HCT116 (cell line): ENCODE data around the gene AGPS. TPM values are rescaled to one million over a fixed set of nuclear protein-coding genes. Genes with fewer than 3 reads are reported as not detected.

Experiments
- ATAC-seq: fragments of 200-7000 bp; cut with Tn5 transposase; 2 replicates; pipeline ENCODE4 v1.9.1; 2020; ENCODE audit warnings: mild to moderate bottlenecking, moderate library complexity
- BruUV-seq: library from RNA; stranded (reverse); fragments of 400-500 nt; replicated peaks from 2 replicates; lab custom pipeline; 2021; lab: Mats Ljungman, UMichigan
- CTCF ChIA-PET: fragments of 300-600 bp; sonication (Branson Sonifier 250); formaldehyde crosslinking; loops from one replicate; lab custom pipeline; 2021; ENCODE audit warnings: antibody characterized with exemption; lab: Charles Lee
- POLR2A ChIA-PET: fragments of 300-600, 350-600 bp; sonication (Branson Sonifier 250); formaldehyde crosslinking; loops from one replicate; lab custom pipeline; 2021; ENCODE audit warnings: antibody characterized with exemption; lab: Charles Lee
- RAD21 ChIA-PET, 2 experiments: fragments of 300-600 bp; sonication (Branson Sonifier 250); formaldehyde crosslinking; loops; one replicate each; lab custom pipeline; 2023; ENCODE audit warnings: low total read pairs in 2 of 2; ENCODE audit not compliant: uncharacterized antibody in 2 of 2, unreplicated experiment in 2 of 2, low non-redundant PET in 1 of 2; lab: Charles Lee
- DNase-seq: peaks from one replicate; pipeline ENCODE4 v3.0.0-alpha.2; 2010; ENCODE audit warnings: low read depth, low spot score
- H2AFZ ChIP-seq: fragments of 200-600 bp; shearing (Covaris generic), sonication (generic); 2 replicates; pipeline ENCODE4 v1.6.1; 2017; ENCODE audit warnings: low read depth, mixed run types, mixed read lengths, antibody characterized with exemption, low read length; ENCODE audit not compliant: poor library complexity, severe bottlenecking
- H3K27ac ChIP-seq: 2 replicates; pipeline ENCODE4 v1.5.1; 2012; ENCODE audit warnings: low read depth, low read length
- H3K27me3 ChIP-seq: fragments of 200-600 bp; sonication (generic); 2 replicates; pipeline ENCODE4 v1.6.1; 2016; ENCODE audit warnings: mixed run types, low read length, mixed read lengths; ENCODE audit not compliant: insufficient read depth
- H3K36me3 ChIP-seq, 2 experiments: fragments of 200-500 bp in 1 of 2; fragments of 200-600 bp in 1 of 2; sonication (Bioruptor generic) in 1 of 2; sonication (generic) in 1 of 2; 2 replicates each; pipeline versions ENCODE4 v1.5.1 to v1.6.1; 2014 to 2016; ENCODE audit warnings: low read length in 2 of 2, inconsistent platforms in 1 of 2, mixed read lengths in 1 of 2, mixed run types in 1 of 2; ENCODE audit not compliant: insufficient read depth in 2 of 2, control insufficient read depth in 1 of 2
- H3K4me1 ChIP-seq, 2 experiments: fragments of 200-600 bp in 1 of 2; sonication (generic) in 1 of 2; 2 replicates each; pipeline versions ENCODE4 v1.5.1 to v1.6.1; 2012 to 2017; ENCODE audit warnings: low read length in 2 of 2, inconsistent platforms in 1 of 2, mild to moderate bottlenecking in 1 of 2, mixed read lengths in 1 of 2, mixed run types in 1 of 2, moderate library complexity in 1 of 2; ENCODE audit not compliant: insufficient read depth in 2 of 2, control insufficient read depth in 1 of 2
- H3K4me2 ChIP-seq: fragments of 200-600 bp; sonication (generic); 2 replicates; pipeline ENCODE4 v1.6.1; 2017; ENCODE audit warnings: mixed run types, low read length, mixed read lengths
- H3K4me3 ChIP-seq, 2 experiments: fragments of 200-600 bp in 1 of 2; sonication (generic) in 1 of 2; replicated peaks in 1 of 2; 2 replicates each; pipeline ENCODE4 v1.5.1; 2011 to 2016; ENCODE audit warnings: low read length in 2 of 2, control low read depth in 1 of 2, low read depth in 1 of 2, mild to moderate bottlenecking in 1 of 2, mixed read lengths in 1 of 2, mixed run types in 1 of 2
- H3K79me2 ChIP-seq: fragments of 200-600 bp; sonication (generic); 2 replicates; pipeline ENCODE4 v1.6.1; 2017; ENCODE audit warnings: mild to moderate bottlenecking, mixed run types, low read length, moderate library complexity, mixed read lengths; ENCODE audit not compliant: insufficient read depth
- H3K9ac ChIP-seq: fragments of 200-600 bp; sonication (generic); 2 replicates; pipeline ENCODE4 v1.6.1; 2016; ENCODE audit warnings: low read length, mixed read lengths
- H3K9me2 ChIP-seq: fragments of 200-600 bp; sonication (generic), shearing (Covaris generic); 2 replicates; pipeline ENCODE4 v1.6.1; 2017; ENCODE audit warnings: mixed run types, mild to moderate bottlenecking, moderate library complexity; ENCODE audit not compliant: insufficient read depth
- H3K9me3 ChIP-seq, 2 experiments: fragments of 200-500 bp in 1 of 2; fragments of 200-600 bp in 1 of 2; sonication (Bioruptor generic) in 1 of 2; sonication (generic) in 1 of 2; 2 replicates each; pipeline ENCODE4 v1.6.1; 2014 to 2017; ENCODE audit warnings: low read length in 2 of 2, mixed read lengths in 2 of 2, inconsistent platforms in 1 of 2, low read depth in 1 of 2, mild to moderate bottlenecking in 1 of 2, mixed run types in 1 of 2, moderate library complexity in 1 of 2; ENCODE audit not compliant: control insufficient read depth in 1 of 2, insufficient read depth in 1 of 2
- H4K20me1 ChIP-seq: fragments of 200-600 bp; sonication (generic), shearing (Covaris generic); 2 replicates; pipeline ENCODE4 v1.6.1; 2017; ENCODE audit warnings: mixed run types, mild to moderate bottlenecking, moderate library complexity; ENCODE audit not compliant: insufficient read depth
- CBX3 ChIP-seq: IDR thresholded peaks from 2 replicates; pipeline ENCODE4 v1.6.1; 2012; ENCODE audit warnings: low read depth
- CEBPB ChIP-seq: IDR thresholded peaks from 2 replicates; pipeline ENCODE4 v1.6.1; 2012; ENCODE audit warnings: low read depth
- CTCF ChIP-seq, 3 experiments: fragments of 200-600 bp in 1 of 3; sonication (generic) in 1 of 3; IDR thresholded peaks in 2 of 3; conservative IDR thresholded peaks in 1 of 3; 2 replicates each; pipeline ENCODE4 v1.5.1; 2012 to 2017; ENCODE audit warnings: low read depth in 2 of 3, low read length in 2 of 3, antibody characterized with exemption in 1 of 3, borderline replicate concordance in 1 of 3, control low read depth in 1 of 3, mild to moderate bottlenecking in 1 of 3, mixed read lengths in 1 of 3, mixed run types in 1 of 3, moderate library complexity in 1 of 3; ENCODE audit not compliant: insufficient read depth in 1 of 3
- EGR1 ChIP-seq: IDR thresholded peaks from 2 replicates; pipeline ENCODE4 v1.6.1; 2012; ENCODE audit warnings: low read depth
- ELF1 ChIP-seq: IDR thresholded peaks from 2 replicates; pipeline ENCODE4 v1.6.1; 2012; ENCODE audit warnings: low read depth, borderline replicate concordance
- EZH2 ChIP-seq: fragments of 200-600 bp; sonication (generic); IDR thresholded peaks from 2 replicates; pipeline ENCODE4 v1.6.1; 2017; ENCODE audit warnings: antibody characterized with exemption, mixed run types
- EZH2phosphoT487 ChIP-seq: fragments of 200-600 bp; IDR thresholded peaks from 2 replicates; pipeline ENCODE4 v1.6.1; 2018; ENCODE audit warnings: antibody characterized with exemption, borderline replicate concordance
- MAX ChIP-seq: IDR thresholded peaks from 2 replicates; pipeline ENCODE4 v1.6.1; 2012
- POLR2A ChIP-seq: IDR thresholded peaks from 2 replicates; pipeline ENCODE4 v1.7.0; 2011; ENCODE audit warnings: borderline replicate concordance; ENCODE audit not compliant: insufficient read depth, insufficient read length; ENCODE audit errors: extremely low read depth
- RAD21 ChIP-seq: IDR thresholded peaks from 2 replicates; pipeline ENCODE4 v1.6.1; 2012; ENCODE audit warnings: low read depth, mild to moderate bottlenecking
- REST ChIP-seq: IDR thresholded peaks from 2 replicates; pipeline ENCODE4 v1.6.1; 2012; ENCODE audit warnings: low read depth
- SP1 ChIP-seq: IDR thresholded peaks from 2 replicates; pipeline ENCODE4 v1.6.1; 2012; ENCODE audit warnings: low read depth
- SRF ChIP-seq: IDR thresholded peaks from 2 replicates; pipeline ENCODE4 v1.6.1; 2012; ENCODE audit warnings: low read depth
- YY1 ChIP-seq: IDR thresholded peaks from 2 replicates; pipeline ENCODE4 v1.6.1; 2011; ENCODE audit warnings: low read length, low read depth, moderate library complexity, mild to moderate bottlenecking; ENCODE audit not compliant: insufficient replicate concordance; ENCODE audit errors: extremely low read depth
- ZFX ChIP-seq: fragments of 450-650 bp; IDR thresholded peaks from 2 replicates; pipeline ENCODE4 v1.6.1; 2017
- ZNF274 ChIP-seq: fragments of 200-500 bp; sonication (Bioruptor generic); IDR thresholded peaks from 2 replicates; pipeline ENCODE4 v1.6.1; 2014; ENCODE audit warnings: mild to moderate bottlenecking, low read depth, low read length, inconsistent platforms
- intact Hi-C: fragments of 100-400 bp; cut with micrococcal nuclease; formaldehyde crosslinking; loops from 2 replicates; pipeline ENCODE4 v1.10.0; 2022
- total RNA-seq: library from RNA; stranded (reverse); gene quantifications from one replicate; pipeline ENCODE4 v1.2.1, GENCODE V29; 2021; ENCODE audit not compliant: unreplicated experiment

The AGPS gene
- total RNA-seq, 1 experiment from 2014 or later = 66.6 TPM

GRCh38 chr2:177548636-177549035, 156.1 kb downstream of the AGPS start:
- H3K79me2 ChIP-seq = no peaks in the 10 kb centered on the region
- no TSS peak for BruUV-seq
- POLR2A ChIA-PET = no interaction called here
- H3K4me2 ChIP-seq = no peak overlapping the region
- ATAC-seq (no peak), DNase-seq (no peak)
- H3K36me3 ChIP-seq = no peaks in the 10 kb centered on the region
- no peaks in the 10 kb centered on the region for H3K9me2 ChIP-seq
- RAD21 ChIA-PET = no interaction called here
- no peak for TF ChIP-seq ELF1
- no peak for TF ChIP-seq CBX3
- no peak for TF ChIP-seq CTCF (IDR thresholded peaks at IDR 0.05 in 2 of 3, conservative IDR thresholded peaks at IDR 0.05 in 1 of 3; ENCODE audit: borderline replicate concordance in 1 of 3, insufficient read depth in 1 of 3, low read depth in 2 of 3, low read length in 2 of 3)
- TF ChIP-seq POLR2A = no peak
- no peak for TF ChIP-seq CEBPB
- TF ChIP-seq RAD21 = no peak
- no peak for TF ChIP-seq YY1
- peaks cover 0 to 3% of the 10 kb centered on the region in 2 experiments; a peak in 2 of 4 replicates for H3K9me3 ChIP-seq
- H3K27me3 ChIP-seq = no peaks in the 10 kb centered on the region
- no peak overlapping the region for H3K9ac ChIP-seq
- no peak overlapping the region for H3K27ac ChIP-seq
- CTCF ChIA-PET = no interaction called here
- peaks cover 0 to 15% of the 10 kb centered on the region in 2 experiments; a peak in 2 of 4 replicates for H3K4me1 ChIP-seq
- H4K20me1 ChIP-seq = no peaks in the 10 kb centered on the region
- intact Hi-C loops = no loop called here
- no peak overlapping the region for H2AFZ ChIP-seq
- H3K4me3 ChIP-seq = no peak overlapping the region

GRCh38 chr2:177549171-177549570, 156.6 kb downstream of the AGPS start:
- POLR2A ChIA-PET = no interaction called here
- H3K27ac ChIP-seq = no peak overlapping the region
- TF ChIP-seq REST = no peak
- TF ChIP-seq CBX3 = no peak
- no peak for TF ChIP-seq SP1
- TF ChIP-seq EZH2phosphoT487 = no peak
- TF ChIP-seq ZNF274 = no peak
- TF ChIP-seq ELF1 = no peak
- TF ChIP-seq MAX = no peak
- TF ChIP-seq ZFX = no peak
- no peak for TF ChIP-seq YY1
- no peak for TF ChIP-seq EGR1
- TF ChIP-seq EZH2 = no peak
- TF ChIP-seq POLR2A = no peak
- no peak for TF ChIP-seq SRF

More at GRCh38 chr2:177549171-177549570, 156.6 kb downstream of the AGPS start:
- no TSS peak for BruUV-seq
- Histone ChIP-seq H3K4me3 (no peak overlapping the region), H2AFZ (no peak overlapping the region), H3K27me3 (no peaks in the 10 kb centered on the region), H3K9me3 (peaks cover 0 to 3% of the 10 kb centered on the region in 2 experiments; a peak in 2 of 4 replicates), H3K4me2 (no peak overlapping the region), H3K9me2 (no peaks in the 10 kb centered on the region), H3K79me2 (no peaks in the 10 kb centered on the region), H4K20me1 (no peaks in the 10 kb centered on the region), H3K4me1 (peaks cover 0 to 16% of the 10 kb centered on the region in 2 experiments; a peak in 2 of 4 replicates), H3K36me3 (no peaks in the 10 kb centered on the region), H3K9ac (no peak overlapping the region)
- no peak for ATAC-seq
- ChIA-PET RAD21 (no interaction called here), CTCF (no interaction called here)
- DNase-seq = no peak
- intact Hi-C loops = no loop called here
